Measurements from ENCODE around the gene SNX9.

- TF ChIP-seq CTCF (IDR thresholded peaks at IDR 0.05; ENCODE audit: insufficient read depth, low read depth, low read length) (no peak), EZH2 (IDR thresholded peaks at IDR 0.05; ENCODE audit: insufficient read depth, low read length) (no peak)
Observed at GRCh38 chr6:157861184-157861583, 38.1 kb downstream of the SNX9 start.
